GM10248 (cell line): ENCODE data around the gene SAV1.

ENCODE experiments used
- CTCF ChIA-PET: fragments of 300-600 bp; sonication (Branson Sonifier 250); formaldehyde crosslinking; extraction: SDS; loops from one replicate; lab custom pipeline; 2021; ENCODE audit warnings: antibody characterized with exemption; lab: Yijun Ruan, JAX
- POLR2A ChIA-PET: fragments of 350-650 bp; sonication (Branson Sonifier 250); formaldehyde crosslinking; extraction: SDS; loops from one replicate; lab custom pipeline; 2020; ENCODE audit warnings: antibody characterized with exemption; lab: Yijun Ruan, JAX
- DNase-seq: peaks from one replicate; pipeline ENCODE4 v3.0.0; 2012; ENCODE audit errors: extremely low spot score
- TF ChIP-seq, protein P1 (sequence below): IDR thresholded peaks from 2 replicates; pipeline ENCODE4 v1.5.1; 2012; ENCODE audit warnings: mild to moderate bottlenecking, low read depth; ENCODE audit errors: extremely low read depth, missing control alignments, control extremely low read depth

Gene SAV1

DNA sequence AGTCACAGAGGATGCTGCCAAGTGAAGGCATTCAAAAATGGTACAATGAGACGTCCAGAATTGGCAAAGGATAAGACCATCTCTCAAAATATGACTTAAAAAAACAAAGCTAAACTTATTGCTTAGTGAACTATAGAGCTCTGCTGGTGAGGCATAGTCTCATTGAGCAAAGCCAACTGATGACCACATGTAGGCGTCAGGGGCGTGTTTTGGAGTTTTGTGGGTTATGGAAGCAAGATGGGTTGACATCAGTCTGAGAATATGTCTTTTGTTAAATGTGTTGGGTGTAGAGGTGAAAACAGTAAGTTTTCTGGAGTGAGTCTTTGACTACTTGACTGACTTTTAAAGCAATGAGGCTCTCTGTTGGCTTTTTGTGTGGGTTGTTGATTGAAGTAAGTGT, 60.9 kb downstream of the SAV1 start:
- POLR2A ChIA-PET: no interaction called here
- TF ChIP-seq, protein P1, sequence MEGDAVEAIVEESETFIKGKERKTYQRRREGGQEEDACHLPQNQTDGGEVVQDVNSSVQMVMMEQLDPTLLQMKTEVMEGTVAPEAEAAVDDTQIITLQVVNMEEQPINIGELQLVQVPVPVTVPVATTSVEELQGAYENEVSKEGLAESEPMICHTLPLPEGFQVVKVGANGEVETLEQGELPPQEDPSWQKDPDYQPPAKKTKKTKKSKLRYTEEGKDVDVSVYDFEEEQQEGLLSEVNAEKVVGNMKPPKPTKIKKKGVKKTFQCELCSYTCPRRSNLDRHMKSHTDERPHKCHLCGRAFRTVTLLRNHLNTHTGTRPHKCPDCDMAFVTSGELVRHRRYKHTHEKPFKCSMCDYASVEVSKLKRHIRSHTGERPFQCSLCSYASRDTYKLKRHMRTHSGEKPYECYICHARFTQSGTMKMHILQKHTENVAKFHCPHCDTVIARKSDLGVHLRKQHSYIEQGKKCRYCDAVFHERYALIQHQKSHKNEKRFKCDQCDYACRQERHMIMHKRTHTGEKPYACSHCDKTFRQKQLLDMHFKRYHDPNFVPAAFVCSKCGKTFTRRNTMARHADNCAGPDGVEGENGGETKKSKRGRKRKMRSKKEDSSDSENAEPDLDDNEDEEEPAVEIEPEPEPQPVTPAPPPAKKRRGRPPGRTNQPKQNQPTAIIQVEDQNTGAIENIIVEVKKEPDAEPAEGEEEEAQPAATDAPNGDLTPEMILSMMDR: no peak
- CTCF ChIA-PET: interaction anchor here (1.1 to 3.5 kb wide), 6 partner anchors 8 to 253 kb away, joined by 3 to 19 read pairs (median 6); no protein-coding TSS in a partner anchor
- no peak for DNase-seq

DNA sequence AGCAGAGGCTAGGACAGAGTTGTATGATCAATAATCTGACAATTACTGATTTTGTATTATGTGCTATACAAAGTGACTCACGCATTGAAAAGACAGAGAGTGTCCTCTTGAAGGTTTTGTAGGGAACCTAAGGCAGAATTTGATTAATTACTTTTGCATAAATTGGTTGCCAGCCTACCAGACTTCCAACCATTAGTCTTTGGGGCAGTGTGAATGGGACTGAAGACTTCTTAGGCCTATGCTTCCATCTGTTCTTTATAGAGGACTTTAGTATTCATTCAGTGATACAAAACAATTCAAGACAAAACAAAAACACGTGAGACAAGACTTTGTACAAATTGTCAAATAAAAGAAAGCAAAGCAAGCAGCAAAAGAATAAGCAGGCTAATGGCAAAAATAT, 61.6 kb downstream of the SAV1 start:
- POLR2A ChIA-PET: no interaction called here
- TF ChIP-seq, protein P1: no peak
- CTCF ChIA-PET: interaction anchor here (0.7 to 3.5 kb wide), 10 partner anchors 7 to 254 kb away, joined by 3 to 19 read pairs (median 4); no protein-coding TSS in a partner anchor
- no peak for DNase-seq

DNA sequence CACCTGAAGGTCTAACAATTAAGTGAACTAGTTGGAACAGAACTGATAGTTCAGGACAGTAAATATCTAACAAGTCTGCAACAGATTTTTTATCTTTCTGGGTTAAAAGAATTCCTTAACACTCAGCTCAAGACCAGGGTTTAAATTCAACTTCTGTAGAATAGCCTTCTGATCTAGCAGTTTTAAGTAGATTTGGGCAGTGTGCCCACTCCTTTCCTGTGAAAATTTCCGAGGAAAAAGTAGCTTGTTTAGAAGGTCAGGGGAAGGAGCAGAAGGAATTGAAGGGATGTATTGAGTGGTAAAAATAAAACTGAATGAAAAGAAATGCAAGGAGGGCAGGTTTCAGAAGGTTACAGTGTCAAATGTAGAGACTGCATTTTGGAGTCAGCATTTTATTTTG, 62.3 kb downstream of the SAV1 start:
- ChIA-PET POLR2A (no interaction called here), CTCF (interaction anchor here (0.7 to 3.5 kb wide), 11 partner anchors 14 to 255 kb away, joined by 3 to 19 read pairs (median 4); no protein-coding TSS in a partner anchor)
- DNase-seq: no peak
- TF ChIP-seq, protein P1: no peak

DNA sequence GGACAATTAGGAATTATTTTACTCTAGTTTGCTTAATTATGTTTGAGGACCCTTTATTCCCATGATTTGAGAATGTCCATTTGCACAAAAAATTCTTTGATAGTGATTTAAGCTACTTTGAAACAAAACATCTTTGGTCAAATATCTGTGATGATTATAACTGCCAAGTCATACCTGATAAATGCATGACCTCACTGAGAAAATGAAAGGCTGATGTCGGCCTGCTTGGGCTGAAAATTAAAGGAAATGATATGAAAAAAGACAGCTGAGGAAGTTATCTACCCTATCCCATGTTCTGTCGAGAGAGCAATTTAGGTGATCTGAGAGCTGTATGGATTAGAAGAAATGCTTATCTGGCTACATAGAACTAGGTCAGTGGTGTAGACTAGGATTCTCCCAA, 64.5 kb downstream of the SAV1 start:
- DNase-seq: no peak
- TF ChIP-seq, protein P1: no peak
- ChIA-PET POLR2A (no interaction called here), CTCF (interaction anchor here (1.1 to 1.6 kb wide), 3 partner anchors 12 to 172 kb away, joined by 3 to 4 read pairs (median 3); no protein-coding TSS in a partner anchor)

DNA sequence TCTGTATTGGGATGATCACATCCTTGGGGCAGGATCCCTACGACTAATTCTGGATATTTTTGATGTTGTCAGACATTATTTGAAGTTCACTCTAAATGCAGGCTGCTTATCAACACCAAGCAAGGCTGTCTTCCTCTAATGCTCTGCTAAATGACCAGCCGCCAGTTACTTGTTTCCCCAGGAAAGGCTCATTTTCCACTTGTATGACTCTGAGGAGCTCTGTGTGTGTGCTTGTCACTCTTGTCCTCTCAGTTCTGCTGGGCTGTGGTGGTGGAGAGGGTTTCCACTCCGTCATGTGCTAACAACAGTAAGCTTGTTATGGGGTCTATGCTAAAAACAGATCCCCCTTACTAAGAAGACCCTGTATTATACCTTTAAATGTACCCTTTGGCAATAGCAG, 66.1 kb downstream of the SAV1 start:
- DNase-seq: no peak
- TF ChIP-seq, protein P1: no peak
- ChIA-PET POLR2A (no interaction called here), CTCF (interaction anchor here (0.9 to 2.6 kb wide), 14 partner anchors 10 to 261 kb away, joined by 3 to 29 read pairs (median 10); no protein-coding TSS in a partner anchor)

DNA sequence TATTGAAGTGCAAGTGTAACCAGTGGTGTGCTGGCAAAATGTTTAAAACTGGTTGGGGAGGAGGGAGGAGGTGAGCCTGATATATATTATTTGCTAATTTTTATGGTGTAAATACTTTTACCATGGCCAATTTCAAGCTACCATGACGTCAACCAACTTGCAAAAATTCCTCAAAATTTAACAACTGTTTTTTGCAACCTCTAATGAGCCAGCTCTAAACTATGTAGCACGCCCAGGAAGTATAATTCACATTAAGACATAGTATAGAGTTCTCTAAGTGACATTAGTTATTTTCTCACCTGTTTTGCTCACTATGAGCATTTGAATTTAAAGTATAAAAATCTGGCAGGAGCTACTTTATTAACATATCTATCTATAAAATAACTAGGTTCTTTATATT, 66.7 kb downstream of the SAV1 start:
- ChIA-PET CTCF (interaction anchor here (0.7 to 2.6 kb wide), 19 partner anchors 10 to 262 kb away, joined by 3 to 29 read pairs (median 5); no protein-coding TSS in a partner anchor), POLR2A (interaction anchor here (0.6 to 0.8 kb wide), 2 partner anchors 18 to 37 kb away, joined by 3 to 5 read pairs; no protein-coding TSS in a partner anchor)
- no peak for DNase-seq
- TF ChIP-seq, protein P1: no peak
